GM23338 (cell line): ENCODE measurements around the gene LIFR. TPM values are rescaled to one million over a fixed set of nuclear protein-coding genes. Genes with fewer than 3 reads are reported as not detected.

Source experiments
- ATAC-seq: fragments of 200-7000 bp; cut with Tn5 transposase; 3 replicates; pipeline ENCODE4 v1.9.1; 2020
- DNase-seq: peaks from one replicate; pipeline ENCODE4 v3.0.0-alpha.2; 2015; ENCODE audit warnings: low spot score
- H2AFZ ChIP-seq: fragments of 200-600 bp; sonication (generic); 2 replicates; pipeline ENCODE4 v1.8.0; 2016; ENCODE audit warnings: antibody characterized with exemption, mild to moderate bottlenecking, moderate library complexity
- H3F3A ChIP-seq: fragments of 200-600 bp; sonication (generic); replicated peaks from 2 replicates; pipeline ENCODE4 v1.8.0; 2017; ENCODE audit warnings: antibody characterized with exemption, mixed run types, low read depth
- H3K27ac ChIP-seq: fragments of 200-600 bp; sonication (generic); 2 replicates; pipeline ENCODE4 v1.6.1; 2016; ENCODE audit warnings: low read depth
- H3K27me3 ChIP-seq: fragments of 200-600 bp; sonication (generic); 2 replicates; pipeline ENCODE4 v1.8.0; 2016; ENCODE audit warnings: mild to moderate bottlenecking, mixed run types, moderate library complexity; ENCODE audit not compliant: insufficient read depth
- H3K36me3 ChIP-seq: fragments of 200-600 bp; sonication (generic); 2 replicates; pipeline ENCODE4 v1.8.0; 2016; ENCODE audit warnings: mild to moderate bottlenecking; ENCODE audit not compliant: insufficient read depth
- H3K4me1 ChIP-seq: fragments of 200-600 bp; sonication (generic); 2 replicates; pipeline ENCODE4 v1.8.0; 2016; ENCODE audit warnings: mild to moderate bottlenecking, moderate library complexity; ENCODE audit not compliant: insufficient read depth
- H3K4me2 ChIP-seq: fragments of 200-600 bp; sonication (generic); 2 replicates; pipeline ENCODE4 v1.7.1; 2017; ENCODE audit warnings: mixed run types
- H3K4me3 ChIP-seq: fragments of 200-600 bp; sonication (generic); 2 replicates; pipeline ENCODE4 v1.6.1; 2016; ENCODE audit warnings: mixed run types
- H3K79me2 ChIP-seq: fragments of 200-600 bp; sonication (generic); replicated peaks from 2 replicates; pipeline ENCODE4 v1.8.0; 2017; ENCODE audit warnings: mild to moderate bottlenecking; ENCODE audit not compliant: insufficient read depth
- H3K9me2 ChIP-seq: fragments of 200-600 bp; sonication (generic); 2 replicates; pipeline ENCODE4 v1.8.0; 2017; ENCODE audit not compliant: insufficient read depth
- H4K20me1 ChIP-seq: fragments of 200-600 bp; sonication (generic); replicated peaks from 2 replicates; pipeline ENCODE4 v1.8.0; 2017; ENCODE audit warnings: mild to moderate bottlenecking; ENCODE audit not compliant: insufficient read depth
- H3K27ac Mint-ChIP-seq: 2 replicates; pipeline ENCODE4 v1.8.0; 2020; ENCODE audit warnings: inconsistent platforms, mild to moderate bottlenecking, moderate library complexity, mixed read lengths
- H3K27me3 Mint-ChIP-seq: 3 replicates; pipeline ENCODE4 v1.8.0; 2022; ENCODE audit warnings: low read depth, mild to moderate bottlenecking, moderate library complexity, mixed read lengths, inconsistent platforms; ENCODE audit not compliant: insufficient read depth, poor library complexity
- H3K36me3 Mint-ChIP-seq: 3 replicates; pipeline ENCODE4 v1.8.0; 2021; ENCODE audit warnings: low read depth, mild to moderate bottlenecking, inconsistent platforms, moderate library complexity, mixed read lengths
- H3K4me1 Mint-ChIP-seq: 3 replicates; pipeline ENCODE4 v1.8.0; 2020; ENCODE audit warnings: mild to moderate bottlenecking, inconsistent platforms, mixed read lengths
- H3K4me3 Mint-ChIP-seq: 3 replicates; pipeline ENCODE4 v1.8.0; 2021; ENCODE audit warnings: moderate library complexity, mild to moderate bottlenecking, inconsistent platforms, mixed read lengths
- H3K9me3 Mint-ChIP-seq: 3 replicates; pipeline ENCODE4 v1.8.0; 2020; ENCODE audit warnings: moderate library complexity, mild to moderate bottlenecking, inconsistent platforms, mixed read lengths
- CREB1 ChIP-seq: fragments of 250-450 bp; sonication (Bioruptor Pico); IDR thresholded peaks from 2 replicates; pipeline ENCODE4 v1.5.0; 2020; ENCODE audit warnings: low read depth, mild to moderate bottlenecking, moderate library complexity
- EZH2 ChIP-seq: fragments of 200-600 bp; sonication (generic); IDR thresholded peaks from one replicate; pipeline ENCODE4 v1.8.0; 2017; ENCODE audit warnings: antibody characterized with exemption, mild to moderate bottlenecking, low read depth; ENCODE audit not compliant: unreplicated experiment
- EZH2phosphoT487 ChIP-seq: fragments of 200-600 bp; sonication (generic); IDR thresholded peaks from one replicate; pipeline ENCODE4 v1.8.1; 2018; ENCODE audit warnings: antibody characterized with exemption; ENCODE audit not compliant: unreplicated experiment
- JUNB ChIP-seq: IDR thresholded peaks from one replicate; pipeline ENCODE4 v1.6.1; 2016; ENCODE audit warnings: antibody characterized with exemption; ENCODE audit not compliant: unreplicated experiment
- NANOG ChIP-seq: IDR thresholded peaks from 2 replicates; pipeline ENCODE4 v1.6.1; 2016; ENCODE audit warnings: antibody characterized with exemption, borderline replicate concordance
- ZNF114 ChIP-seq: fragments of 250-450 bp; sonication (Bioruptor Pico); IDR thresholded peaks from 2 replicates; pipeline ENCODE4 v1.5.0; 2020; ENCODE audit warnings: mild to moderate bottlenecking, moderate library complexity
- ZNF331 ChIP-seq: fragments of 250-450 bp; sonication (Bioruptor Pico); IDR thresholded peaks from 2 replicates; pipeline ENCODE4 v1.5.0; 2020; ENCODE audit warnings: low read depth, mild to moderate bottlenecking, moderate library complexity
- polyA plus RNA-seq: library from polyadenylated mRNA; unstranded; fragments of >200 nt; fragmentation: Nextera tagmentation; extraction: Ambion mirVana; gene quantifications from 2 replicates; pipeline ENCODE4 v1.2.1, GENCODE V29; 2016
- total RNA-seq: library from RNA; depleted of rRNA; stranded (reverse); fragments of >200 nt; shearing (Covaris generic); gene quantifications from 2 replicates; pipeline ENCODE4 v1.2.3, GENCODE V29; 2014
- TF ChIP-seq, protein P1 (sequence below), 2 experiments: fragments of 200-600 bp in 1 of 2; sonication (generic) in 1 of 2; conservative IDR thresholded peaks; 2 replicates each; pipeline versions ENCODE4 v1.5.1 to v1.6.1; 2016 to 2017; ENCODE audit warnings: antibody characterized with exemption in 2 of 2, low read depth in 2 of 2, mild to moderate bottlenecking in 2 of 2, moderate library complexity in 1 of 2
- TF ChIP-seq, protein P2 (sequence below): IDR thresholded peaks from 2 replicates; pipeline ENCODE4 v1.6.1; 2016; ENCODE audit warnings: antibody characterized with exemption
- TF ChIP-seq, protein P3 (sequence below): IDR thresholded peaks from one replicate; pipeline ENCODE4 v1.6.1; 2018; ENCODE audit warnings: antibody characterized with exemption; ENCODE audit not compliant: unreplicated experiment

LIFR gene
- total and polyA plus RNA-seq, 2 experiments from 2014 or later: 11.0 to 25.2 TPM

DNA sequence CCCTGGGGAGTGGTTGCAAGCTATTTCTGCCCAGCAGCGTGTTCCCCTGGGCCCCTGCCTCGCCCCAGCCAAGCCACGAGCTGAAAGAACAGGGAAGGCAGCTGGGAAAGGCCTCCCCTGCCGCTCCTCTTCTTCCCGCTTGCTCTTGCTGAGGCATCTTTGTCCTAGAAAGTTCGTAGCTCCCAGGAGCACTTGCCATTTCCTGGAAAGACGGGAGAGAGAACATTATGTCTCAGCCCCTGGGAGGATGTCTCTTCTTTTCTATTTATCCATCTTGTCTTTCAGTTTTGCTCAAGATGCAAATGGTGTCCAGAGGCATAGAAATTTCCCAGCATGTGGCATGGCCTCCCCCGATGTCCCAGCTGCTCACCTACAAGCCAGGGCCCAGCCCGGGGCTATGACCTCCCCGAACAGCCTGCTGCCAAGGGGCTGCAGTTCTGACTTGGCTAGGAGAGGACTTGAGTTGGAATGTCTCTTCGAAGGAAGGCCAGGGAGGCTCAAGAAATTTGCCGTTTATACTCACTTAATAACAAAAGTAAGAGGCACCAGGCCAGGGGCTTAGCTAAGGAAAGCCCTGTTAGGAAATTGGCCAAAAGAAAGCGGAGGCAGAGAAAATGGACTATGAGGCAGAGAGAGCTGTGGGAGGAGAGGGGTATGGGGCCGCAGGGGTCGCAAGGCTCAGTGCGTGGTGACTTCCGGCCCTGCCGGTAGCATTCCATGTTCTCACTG lies 87.3 kb downstream of the LIFR start:
- Histone ChIP-seq H3K4me2 (no peak overlapping the region), H2AFZ (peak overlapping the region; percentile 43; the same call in 1 of the 2 replicates), H3K36me3 (no peaks in the 10 kb centered on the region), H4K20me1 (no peaks in the 10 kb centered on the region), H3F3A (no peaks in the 10 kb centered on the region), H3K27ac (no peak overlapping the region), H3K4me3 (no peak overlapping the region), H3K27me3 (no peaks in the 10 kb centered on the region), H3K79me2 (no peaks in the 10 kb centered on the region), H3K9me2 (no peaks in the 10 kb centered on the region; the same call in 1 of the 2 replicates), H3K4me1 (no peaks in the 10 kb centered on the region)
- H3K27me3 Mint-ChIP-seq: peaks cover 4% of the 10 kb centered on the region
- H3K9me3 Mint-ChIP-seq: no peaks in the 10 kb centered on the region
- H3K27ac Mint-ChIP-seq: no peak overlapping the region; the same call in 1 of the 2 replicates
- H3K4me1 Mint-ChIP-seq: peaks cover 20% of the 10 kb centered on the region
- DNase-seq (no peak), ATAC-seq (no peak)
- TF ChIP-seq, protein P1, sequence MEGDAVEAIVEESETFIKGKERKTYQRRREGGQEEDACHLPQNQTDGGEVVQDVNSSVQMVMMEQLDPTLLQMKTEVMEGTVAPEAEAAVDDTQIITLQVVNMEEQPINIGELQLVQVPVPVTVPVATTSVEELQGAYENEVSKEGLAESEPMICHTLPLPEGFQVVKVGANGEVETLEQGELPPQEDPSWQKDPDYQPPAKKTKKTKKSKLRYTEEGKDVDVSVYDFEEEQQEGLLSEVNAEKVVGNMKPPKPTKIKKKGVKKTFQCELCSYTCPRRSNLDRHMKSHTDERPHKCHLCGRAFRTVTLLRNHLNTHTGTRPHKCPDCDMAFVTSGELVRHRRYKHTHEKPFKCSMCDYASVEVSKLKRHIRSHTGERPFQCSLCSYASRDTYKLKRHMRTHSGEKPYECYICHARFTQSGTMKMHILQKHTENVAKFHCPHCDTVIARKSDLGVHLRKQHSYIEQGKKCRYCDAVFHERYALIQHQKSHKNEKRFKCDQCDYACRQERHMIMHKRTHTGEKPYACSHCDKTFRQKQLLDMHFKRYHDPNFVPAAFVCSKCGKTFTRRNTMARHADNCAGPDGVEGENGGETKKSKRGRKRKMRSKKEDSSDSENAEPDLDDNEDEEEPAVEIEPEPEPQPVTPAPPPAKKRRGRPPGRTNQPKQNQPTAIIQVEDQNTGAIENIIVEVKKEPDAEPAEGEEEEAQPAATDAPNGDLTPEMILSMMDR (conservative IDR thresholded peaks at IDR 0.05; ENCODE audit: low read depth in 2 of 2): no peak
- TF ChIP-seq ZNF331 (CRISPR knock-in tag) (no peak), EZH2phosphoT487 (no peak), NANOG (no peak), ZNF114 (CRISPR knock-in tag) (no peak)
- TF ChIP-seq, protein P2, sequence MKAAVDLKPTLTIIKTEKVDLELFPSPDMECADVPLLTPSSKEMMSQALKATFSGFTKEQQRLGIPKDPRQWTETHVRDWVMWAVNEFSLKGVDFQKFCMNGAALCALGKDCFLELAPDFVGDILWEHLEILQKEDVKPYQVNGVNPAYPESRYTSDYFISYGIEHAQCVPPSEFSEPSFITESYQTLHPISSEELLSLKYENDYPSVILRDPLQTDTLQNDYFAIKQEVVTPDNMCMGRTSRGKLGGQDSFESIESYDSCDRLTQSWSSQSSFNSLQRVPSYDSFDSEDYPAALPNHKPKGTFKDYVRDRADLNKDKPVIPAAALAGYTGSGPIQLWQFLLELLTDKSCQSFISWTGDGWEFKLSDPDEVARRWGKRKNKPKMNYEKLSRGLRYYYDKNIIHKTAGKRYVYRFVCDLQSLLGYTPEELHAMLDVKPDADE: no peak
- TF ChIP-seq, protein P3, sequence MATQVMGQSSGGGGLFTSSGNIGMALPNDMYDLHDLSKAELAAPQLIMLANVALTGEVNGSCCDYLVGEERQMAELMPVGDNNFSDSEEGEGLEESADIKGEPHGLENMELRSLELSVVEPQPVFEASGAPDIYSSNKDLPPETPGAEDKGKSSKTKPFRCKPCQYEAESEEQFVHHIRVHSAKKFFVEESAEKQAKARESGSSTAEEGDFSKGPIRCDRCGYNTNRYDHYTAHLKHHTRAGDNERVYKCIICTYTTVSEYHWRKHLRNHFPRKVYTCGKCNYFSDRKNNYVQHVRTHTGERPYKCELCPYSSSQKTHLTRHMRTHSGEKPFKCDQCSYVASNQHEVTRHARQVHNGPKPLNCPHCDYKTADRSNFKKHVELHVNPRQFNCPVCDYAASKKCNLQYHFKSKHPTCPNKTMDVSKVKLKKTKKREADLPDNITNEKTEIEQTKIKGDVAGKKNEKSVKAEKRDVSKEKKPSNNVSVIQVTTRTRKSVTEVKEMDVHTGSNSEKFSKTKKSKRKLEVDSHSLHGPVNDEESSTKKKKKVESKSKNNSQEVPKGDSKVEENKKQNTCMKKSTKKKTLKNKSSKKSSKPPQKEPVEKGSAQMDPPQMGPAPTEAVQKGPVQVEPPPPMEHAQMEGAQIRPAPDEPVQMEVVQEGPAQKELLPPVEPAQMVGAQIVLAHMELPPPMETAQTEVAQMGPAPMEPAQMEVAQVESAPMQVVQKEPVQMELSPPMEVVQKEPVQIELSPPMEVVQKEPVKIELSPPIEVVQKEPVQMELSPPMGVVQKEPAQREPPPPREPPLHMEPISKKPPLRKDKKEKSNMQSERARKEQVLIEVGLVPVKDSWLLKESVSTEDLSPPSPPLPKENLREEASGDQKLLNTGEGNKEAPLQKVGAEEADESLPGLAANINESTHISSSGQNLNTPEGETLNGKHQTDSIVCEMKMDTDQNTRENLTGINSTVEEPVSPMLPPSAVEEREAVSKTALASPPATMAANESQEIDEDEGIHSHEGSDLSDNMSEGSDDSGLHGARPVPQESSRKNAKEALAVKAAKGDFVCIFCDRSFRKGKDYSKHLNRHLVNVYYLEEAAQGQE: no peak
- no peak overlapping the region for H3K4me3 Mint-ChIP-seq
- H3K36me3 Mint-ChIP-seq: no peaks in the 10 kb centered on the region

DNA sequence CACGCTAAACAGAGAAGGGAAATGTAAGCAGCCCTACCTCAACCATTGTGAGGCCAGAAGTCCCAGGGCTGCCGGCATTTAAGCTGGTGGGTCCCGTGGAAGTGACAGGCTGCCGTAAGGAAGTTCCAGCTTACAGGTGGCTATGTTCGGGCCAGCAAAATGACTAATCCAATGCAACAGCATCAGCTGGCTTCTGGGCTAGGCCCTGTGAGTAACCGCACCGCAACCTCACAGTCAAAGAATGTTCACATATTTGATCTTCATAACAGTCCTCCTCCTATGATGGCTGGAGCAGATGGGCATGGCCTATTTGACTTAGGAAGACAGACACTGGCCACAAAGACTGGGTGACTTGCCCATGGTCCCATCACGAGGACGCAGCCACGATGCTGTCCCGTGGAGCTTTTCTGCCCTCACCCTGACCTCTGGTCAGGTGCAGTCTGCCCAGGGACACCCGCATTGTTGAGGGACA lies 88.2 kb downstream of the LIFR start:
- no peak for DNase-seq
- no peaks in the 10 kb centered on the region for H3K36me3 ChIP-seq
- H3K9me2 ChIP-seq: no peaks in the 10 kb centered on the region; the same call in 1 of the 2 replicates
- no peak overlapping the region for H3K4me2 ChIP-seq
- no peak for ATAC-seq
- H3K4me1 ChIP-seq: no peaks in the 10 kb centered on the region
- no peak overlapping the region for H3K4me3 ChIP-seq
- H3K79me2 ChIP-seq: no peaks in the 10 kb centered on the region
- no peaks in the 10 kb centered on the region for H3K36me3 Mint-ChIP-seq
- H3K9me3 Mint-ChIP-seq: no peaks in the 10 kb centered on the region
- H3K27me3 ChIP-seq: no peaks in the 10 kb centered on the region
- H3K4me3 Mint-ChIP-seq: no peak overlapping the region
- peaks cover 20% of the 10 kb centered on the region for H3K4me1 Mint-ChIP-seq
- no peak overlapping the region for H3K27ac Mint-ChIP-seq
- no peaks in the 10 kb centered on the region for H3F3A ChIP-seq
- H3K27ac ChIP-seq: no peak overlapping the region
- H3K27me3 Mint-ChIP-seq: peaks cover 4% of the 10 kb centered on the region
- peak overlapping the region; percentile 80 for H2AFZ ChIP-seq
- H4K20me1 ChIP-seq: no peaks in the 10 kb centered on the region
- TF ChIP-seq ZNF114 (CRISPR knock-in tag): no peak
- TF ChIP-seq, protein P2: no peak
- no peak for TF ChIP-seq EZH2phosphoT487
- TF ChIP-seq, protein P1 (conservative IDR thresholded peaks at IDR 0.05; ENCODE audit: low read depth in 2 of 2): no peak
- TF ChIP-seq CREB1 (CRISPR knock-in tag): no peak
- no peak for TF ChIP-seq EZH2
- no peak for TF ChIP-seq JUNB
